NAMALWA (cell line): ENCODE measurements around the gene ZBTB2.
"Not testable (repeated sequence)": the region's sequence is repeated elsewhere in the genome, so short reads cannot be mapped to it uniquely, and the experiment has no call there.

Experiments used
- DNase-seq: peaks from one replicate; pipeline ENCODE4 v3.0.0-alpha.2; 2015; ENCODE audit warnings: low spot score

The ZBTB2 gene

DNA sequence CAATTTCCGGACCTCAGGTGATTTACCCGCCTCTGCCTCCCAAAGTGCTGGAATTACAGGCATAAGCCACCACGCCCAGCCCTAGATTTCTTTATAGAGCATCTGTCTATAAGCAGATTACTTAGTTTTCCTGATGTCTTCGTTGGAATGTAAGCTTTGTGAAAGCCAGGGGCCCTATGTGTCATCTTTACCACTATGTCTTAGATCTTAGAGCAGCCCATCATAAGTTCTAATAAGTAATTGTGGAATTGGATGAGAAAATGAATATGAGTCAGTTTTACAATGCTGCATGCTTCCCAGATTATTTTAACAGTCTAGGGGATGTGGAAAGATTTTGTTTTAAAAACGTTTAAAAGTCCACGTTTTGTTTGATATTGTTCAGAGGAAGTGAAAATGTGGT, 9.1 kb upstream of the ZBTB2 start:
- no peak for DNase-seq

DNA sequence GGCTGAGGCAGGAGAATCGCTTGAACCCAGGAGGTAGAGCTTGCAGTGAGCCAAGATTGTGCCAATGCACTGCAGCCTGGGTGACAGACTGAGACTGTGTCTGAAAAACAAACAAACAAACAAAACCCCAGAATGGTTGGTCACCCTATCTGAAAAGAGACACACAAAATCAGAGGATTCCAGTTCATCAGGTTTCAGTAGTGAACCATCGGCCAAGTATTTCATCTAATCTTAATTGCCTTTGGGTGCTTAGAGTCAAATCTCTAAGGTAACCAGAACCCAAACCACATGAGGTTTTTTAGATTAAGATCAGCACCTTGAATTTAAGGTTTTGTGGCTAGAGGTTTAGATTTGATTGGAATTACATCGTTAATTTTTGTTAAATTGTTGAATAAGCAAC, 8.3 kb upstream of the ZBTB2 start:
- DNase-seq = no peak

GRCh38 chr6:151393410-151393809, 2.1 kb upstream of the ZBTB2 start:
- no peak for DNase-seq

GRCh38 chr6:151392427-151392826, 1.1 kb upstream of the ZBTB2 start:
- no peak for DNase-seq

DNA sequence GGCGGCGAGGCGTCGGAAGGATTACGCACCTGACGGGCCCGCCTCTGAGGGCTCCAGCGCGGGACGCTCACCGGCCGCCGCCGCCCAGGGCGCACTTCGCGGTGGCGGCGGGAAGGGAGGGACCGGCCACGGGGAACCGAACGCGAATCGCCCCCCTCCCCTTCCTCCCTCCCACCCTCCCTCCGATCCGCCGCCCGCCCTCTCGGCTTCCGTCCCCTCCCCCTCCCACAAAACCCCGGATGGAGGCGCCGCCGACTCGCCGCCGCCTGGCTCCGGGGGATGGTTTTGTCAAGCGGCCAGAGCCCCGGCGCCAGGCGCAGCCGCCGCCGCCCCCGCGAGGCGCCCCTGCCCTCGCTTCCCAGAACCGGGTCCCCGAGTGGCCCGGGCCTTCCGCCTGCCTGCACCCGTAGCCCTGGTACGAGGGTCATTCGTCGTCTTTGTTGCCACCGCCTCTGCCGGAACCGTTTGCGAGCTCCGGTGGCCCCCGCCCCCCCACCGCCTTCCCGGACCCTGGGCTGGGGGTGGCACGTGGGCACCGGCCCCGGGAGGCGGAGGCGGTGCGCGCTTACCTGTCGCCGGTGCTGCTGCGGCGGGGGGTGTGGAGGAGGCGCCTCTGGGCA, 398 bp downstream of the ZBTB2 start:
- DNase-seq = peak; percentile 75

DNA sequence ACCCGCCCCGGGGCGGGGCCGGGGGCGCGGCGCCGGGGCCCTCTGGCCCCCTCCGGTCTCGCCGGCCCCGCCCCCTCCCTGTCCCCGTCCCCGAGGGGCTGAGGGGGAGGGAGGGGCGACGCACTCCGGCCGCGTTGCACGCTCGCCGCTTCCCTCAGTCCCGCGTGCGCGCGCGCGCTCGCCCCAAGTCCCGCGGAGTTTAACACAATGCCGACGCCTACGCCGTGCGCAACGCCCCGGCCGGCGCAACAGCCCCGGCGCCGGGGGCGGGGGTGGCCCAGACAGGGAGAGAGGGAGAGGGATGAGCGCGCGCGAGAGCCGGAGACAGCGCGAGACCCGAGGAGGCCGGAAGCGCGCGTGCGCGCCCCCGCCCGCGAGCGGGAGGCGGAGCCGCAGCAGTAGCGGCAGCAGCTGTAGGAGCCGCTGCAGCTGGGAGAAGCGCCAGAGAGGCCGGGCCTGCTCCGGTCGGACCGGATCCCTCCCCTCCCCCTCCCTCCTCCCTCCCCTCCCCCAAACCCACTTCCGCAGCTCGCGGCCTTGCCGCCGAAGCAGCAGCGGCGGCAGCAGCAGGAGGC, 996 bp downstream of the ZBTB2 start:
- DNase-seq = peak; percentile 99

- DNase-seq = no peak
Measured at GRCh38 chr6:151389618-151390275, 1.6 kb downstream of the ZBTB2 start.

DNA sequence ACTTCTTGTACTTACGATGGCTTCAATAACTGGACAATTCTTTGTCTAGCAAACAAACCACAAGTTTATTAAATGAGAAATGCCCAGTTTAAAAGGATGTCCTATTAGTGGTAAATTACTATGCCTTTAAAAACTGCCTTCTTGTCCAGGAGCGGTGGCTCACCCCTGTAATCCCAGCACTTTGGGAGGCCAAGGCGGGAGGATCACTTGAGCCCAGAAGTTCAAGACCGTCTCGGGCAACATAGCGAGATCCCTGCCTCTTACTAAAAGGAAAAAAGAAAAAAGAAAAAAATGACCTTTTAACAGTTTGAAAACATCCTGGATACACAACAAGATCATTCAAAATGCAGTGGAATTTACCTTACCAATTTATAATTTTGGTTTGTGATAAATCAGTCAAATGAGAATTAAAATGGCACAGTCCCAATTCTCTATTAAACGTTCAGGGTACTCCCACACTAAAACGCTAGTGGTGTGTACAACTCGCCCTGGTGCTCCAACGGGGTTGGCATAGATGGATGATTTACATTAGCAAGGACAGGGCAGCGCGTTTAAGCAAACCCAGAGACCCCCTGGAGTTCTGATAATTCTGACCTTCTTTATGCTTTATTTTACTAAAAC, 2.3 kb downstream of the ZBTB2 start:
- DNase-seq = no peak

DNA sequence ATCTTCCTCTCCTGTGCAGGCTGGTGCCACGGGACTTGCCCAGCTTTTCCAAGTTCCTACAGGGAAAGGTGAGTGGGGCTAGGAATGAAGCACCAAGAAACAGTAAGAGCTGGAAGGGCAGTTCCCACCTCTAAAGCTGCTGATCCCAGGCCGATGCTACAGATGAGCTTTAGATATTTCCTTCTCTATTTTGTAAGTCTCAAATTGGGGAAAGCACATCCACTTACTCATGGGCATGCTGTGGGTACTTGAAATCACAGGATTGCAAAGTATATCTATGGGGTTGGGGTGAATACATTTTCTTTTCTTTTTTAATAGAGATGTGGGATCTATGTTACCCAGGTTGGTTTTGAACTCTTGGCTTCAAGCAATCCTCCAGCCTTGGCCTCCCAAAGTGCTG, 3.1 kb downstream of the ZBTB2 start:
- no peak for DNase-seq

- DNase-seq = no peak
Measured at GRCh38 chr6:151387175-151387970, 4.0 kb downstream of the ZBTB2 start.

GRCh38 chr6:151385177-151385576, 6.2 kb downstream of the ZBTB2 start:
- no peak for DNase-seq

- DNase-seq = no peak
Measured at GRCh38 chr6:151384151-151384550, 7.2 kb downstream of the ZBTB2 start.

- DNase-seq = not testable (repeated sequence)
Measured at GRCh38 chr6:151382631-151383030, 8.7 kb downstream of the ZBTB2 start.

- no peak for DNase-seq
Measured at GRCh38 chr6:151381722-151382121, 9.6 kb downstream of the ZBTB2 start.

DNA sequence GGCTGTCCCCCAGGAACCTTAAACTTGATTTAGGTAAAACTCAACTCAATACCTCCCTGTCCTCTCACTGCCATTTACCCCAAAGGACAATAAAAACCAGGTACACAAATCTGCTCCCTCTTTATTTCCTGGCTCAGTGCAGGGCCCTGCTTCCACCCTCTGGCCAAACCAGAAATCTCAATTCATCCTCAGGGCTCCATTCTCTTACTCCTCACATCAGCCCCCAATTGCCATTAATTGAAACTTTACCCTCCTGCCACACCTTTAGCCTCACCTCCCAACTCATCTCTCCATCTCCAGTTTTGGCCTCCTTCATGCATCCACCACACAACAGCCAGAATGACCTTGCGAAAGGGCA, 10.5 kb downstream of the ZBTB2 start:
- DNase-seq = no peak

DNA sequence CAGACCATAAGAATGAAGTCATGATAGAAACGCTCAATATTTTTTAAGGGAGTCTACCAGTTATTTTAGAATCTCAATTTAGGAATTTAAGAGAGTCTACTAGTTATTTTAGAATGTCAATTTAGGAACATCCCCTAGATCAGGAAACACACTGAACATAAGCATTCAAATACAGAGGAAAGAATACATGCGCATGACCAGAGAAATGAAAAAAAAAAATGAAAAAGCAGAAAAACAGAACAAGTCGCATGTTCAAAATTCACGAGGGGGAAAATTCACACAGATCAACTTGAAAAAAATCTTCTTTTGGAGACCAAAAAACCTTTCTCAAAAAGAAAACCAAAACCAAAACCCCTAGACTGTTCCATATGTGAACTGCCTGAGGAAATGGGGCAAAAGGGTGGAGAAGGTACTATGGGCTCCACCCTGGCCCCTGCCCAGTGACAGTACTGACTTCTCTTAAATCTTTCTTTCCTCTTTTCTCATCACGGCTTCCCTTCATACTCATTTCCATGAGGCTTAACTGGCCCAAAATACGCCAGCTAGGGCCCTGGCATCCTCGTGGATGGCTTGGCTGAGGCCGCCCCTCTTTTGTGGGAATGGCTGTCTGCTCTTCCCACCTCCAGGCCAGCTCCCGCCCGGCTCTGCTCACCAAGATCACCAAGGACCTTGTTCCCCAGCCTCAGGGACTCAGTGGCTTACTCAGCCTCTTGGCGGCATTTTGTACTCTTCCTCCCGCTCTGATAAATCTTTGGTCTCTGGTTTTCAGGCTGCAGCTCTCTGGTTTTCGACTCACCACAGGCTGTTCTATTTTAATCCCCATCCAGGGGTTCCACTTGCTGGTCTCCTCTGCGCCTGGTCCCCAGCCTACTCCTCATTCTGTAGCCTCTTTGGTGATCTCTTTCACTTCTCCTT, 11.2 kb downstream of the ZBTB2 start:
- DNase-seq = no peak

- no peak for DNase-seq
Measured at GRCh38 chr6:151377095-151377494, 14.3 kb downstream of the ZBTB2 start.

DNA sequence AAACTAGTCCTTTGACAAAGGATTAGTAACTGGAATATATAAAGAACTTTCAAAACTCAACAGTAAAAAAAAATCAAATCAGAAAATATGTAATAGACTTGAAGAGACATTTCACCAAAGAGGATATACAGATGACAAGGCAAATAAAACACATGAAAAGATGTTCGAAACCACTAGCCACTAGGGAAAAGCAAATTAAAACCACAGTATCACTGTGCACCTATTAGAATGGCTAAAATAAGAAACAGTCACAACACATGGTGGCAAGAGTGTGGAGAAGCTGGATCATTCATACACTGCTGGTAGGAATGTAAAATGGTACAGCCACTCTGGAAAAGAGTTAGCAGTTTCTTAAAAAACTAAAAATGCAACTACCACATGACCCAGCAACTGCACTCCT, 14.9 kb downstream of the ZBTB2 start:
- peak; percentile 47 for DNase-seq

DNA sequence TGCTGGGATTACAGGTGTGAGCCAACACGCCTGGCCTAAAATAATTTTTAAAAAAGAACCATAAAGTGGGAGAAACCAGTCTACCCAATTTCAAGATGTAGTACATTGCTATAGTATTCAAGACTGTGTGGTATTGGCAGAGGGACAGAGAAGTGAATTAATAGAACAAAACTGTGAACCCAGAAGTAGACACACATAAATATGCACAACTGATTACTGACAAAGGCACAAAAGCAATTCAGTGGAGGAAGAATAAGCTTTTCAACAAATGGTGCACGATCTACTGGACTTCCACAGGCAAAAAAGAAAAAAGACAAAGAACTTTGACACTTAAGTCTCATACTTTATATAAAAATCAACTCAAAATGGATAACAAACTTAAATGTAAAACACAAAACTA, 15.5 kb downstream of the ZBTB2 start:
- no peak for DNase-seq

DNA sequence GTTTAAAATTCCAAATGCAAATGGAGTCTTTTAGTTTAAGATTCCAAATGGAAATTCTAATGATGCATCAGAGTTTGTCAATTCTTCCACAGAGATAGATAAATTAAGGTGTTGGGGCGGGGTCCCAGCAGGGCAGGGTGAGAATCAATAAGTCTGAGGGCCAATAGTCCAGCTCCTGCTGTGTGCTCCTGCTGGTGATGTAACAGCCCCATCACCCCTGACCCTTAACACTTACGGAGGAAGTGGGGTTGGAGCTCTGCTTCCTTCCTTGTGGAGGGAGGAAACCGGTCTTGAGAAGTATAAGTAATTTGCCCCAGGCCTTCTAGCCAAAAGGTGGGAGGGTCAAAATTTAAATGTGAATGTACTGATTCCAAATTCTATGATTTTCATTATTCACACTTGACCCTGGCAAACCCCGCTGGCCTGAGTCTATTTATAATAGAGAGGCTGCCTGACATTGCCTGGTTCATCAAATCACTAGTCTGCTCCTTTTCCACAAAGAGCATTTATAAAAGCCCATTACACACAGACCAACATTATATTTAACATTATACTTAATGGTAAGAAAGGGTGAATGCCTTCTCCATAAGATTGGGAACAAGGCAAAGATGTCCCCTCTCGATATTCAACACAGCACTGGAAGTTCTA, 17.2 kb downstream of the ZBTB2 start:
- DNase-seq = no peak

GRCh38 chr6:151372164-151372563, 19.2 kb downstream of the ZBTB2 start:
- DNase-seq = no peak
